Adipose tissue (tissue), 3 donors: ENCODE results near the gene CD300C. TPM values are rescaled to one million over a fixed set of nuclear protein-coding genes. Genes with fewer than 3 reads are reported as not detected.

Source experiments
- H3K27ac ChIP-seq: one replicate; pipeline ENCODE4 v1.5.1; 2013; ENCODE audit warnings: low read depth, low read length
- WGBS, 3 donors: extraction: QIAGEN DNeasy Blood & Tissue Kit; methylation state at CpG; one replicate each; pipeline ENCODE4 v1.1.7; 2013; 5-methylcytosine and 5-hydroxymethylcytosine counted together
- polyA plus RNA-seq, 3 donors: library from polyadenylated mRNA; stranded (reverse); fragments of 200-250 nt; gene quantifications; one replicate each; pipeline ENCODE4 v1.2.3, GENCODE V29; 2013
- donor health status: healthy with polysubstance abuse.
- donor health status: Bipolar disorder and iron deficiency.
- donor health status: healthy.

The CD300C gene
- polyA plus RNA-seq, 3 donors = 0.37 to 4.2 (median 0.45) TPM

GRCh38 chr17:74542166-74542565, 3.7 kb downstream of the CD300C start:
- WGBS, 3 donors = 72 to 86% (median 76%) methylated on average over 5 of the region's 5 CpGs
- H3K27ac ChIP-seq = no peak overlapping the region

- WGBS, 3 donors = 59 to 74% (median 72%) methylated on average over 23 of the region's 23 CpGs
- no peak overlapping the region for H3K27ac ChIP-seq
Observed at GRCh38 chr17:74541176-74542111, 4.5 kb downstream of the CD300C start.

GRCh38 chr17:74539281-74539820, 6.6 kb downstream of the CD300C start:
- H3K27ac ChIP-seq = no peak overlapping the region
- 59 to 76% (median 68%) methylated on average over 10 of the region's 10 CpGs for WGBS, 3 donors

- 59 to 71% (median 69%) methylated on average over 3 of the region's 3 CpGs for WGBS, 3 donors
- H3K27ac ChIP-seq = no peak overlapping the region
Observed at GRCh38 chr17:74536890-74537289, 9.0 kb downstream of the CD300C start.

GRCh38 chr17:74532115-74532514, 13.8 kb downstream of the CD300C start:
- 44 to 61% (median 48%) methylated on average over 10 of the region's 10 CpGs for WGBS, 3 donors
- no peak overlapping the region for H3K27ac ChIP-seq

GRCh38 chr17:74531231-74531761, 14.6 kb downstream of the CD300C start, which contains the start of gene CD300LB:
CD300LB (minus strand) TSS chr17:74531475; CDS start chr17:74531350, 125 bp downstream.
- WGBS, 3 donors = 46 to 53% (median 50%) methylated on average over 10 of the region's 10 CpGs
- no peak within 1 kb of the TSS for H3K27ac ChIP-seq

- WGBS, 3 donors = 57 to 87% (median 66%) methylated on average over 5 of the region's 5 CpGs
- H3K27ac ChIP-seq = no peak overlapping the region
Observed at GRCh38 chr17:74530831-74531150, 15.1 kb downstream of the CD300C start.

- H3K27ac ChIP-seq = no peak overlapping the region
- WGBS, 3 donors = 69 to 88% (median 86%) methylated on average over 5 of the region's 5 CpGs
Observed at GRCh38 chr17:74529243-74529642, 16.7 kb downstream of the CD300C start.

- 65 to 78% (median 67%) methylated on average over 8 of the region's 8 CpGs for WGBS, 3 donors
- H3K27ac ChIP-seq = no peak overlapping the region
Observed at GRCh38 chr17:74528491-74529199, 17.3 kb downstream of the CD300C start.

GRCh38 chr17:74527756-74528155, 18.2 kb downstream of the CD300C start:
- no peak overlapping the region for H3K27ac ChIP-seq
- 80 to 87% (median 82%) methylated on average over 8 of the region's 8 CpGs for WGBS, 3 donors

- no peak overlapping the region for H3K27ac ChIP-seq
- 79 to 84% (median 80%) methylated on average over 5 of the region's 5 CpGs for WGBS, 3 donors
Observed at GRCh38 chr17:74527081-74527480, 18.8 kb downstream of the CD300C start.

GRCh38 chr17:74526681-74527080, 19.2 kb downstream of the CD300C start:
- H3K27ac ChIP-seq = no peak overlapping the region
- 49 to 64% (median 62%) methylated on average over 3 of the region's 3 CpGs for WGBS, 3 donors

GRCh38 chr17:74525781-74526288, 20.1 kb downstream of the CD300C start:
- whole genome bisulfite sequencing, 3 donors = 79 to 91% (median 88%) methylated on average over 14 of the region's 14 CpGs
- no peak overlapping the region for H3K27ac ChIP-seq

- 88 to 93% (median 91%) methylated on average over 1 of the region's 1 CpG for WGBS, 3 donors
Observed at GRCh38 chr17:74525465-74525725, 20.5 kb downstream of the CD300C start.

GRCh38 chr17:74524653-74525464, 21.1 kb downstream of the CD300C start:
- 72 to 77% (median 75%) methylated on average over 11 of the region's 11 CpGs for WGBS, 3 donors

More at GRCh38 chr17:74525465-74525725, 20.5 kb downstream of the CD300C start:
- H3K27ac ChIP-seq = no peak overlapping the region

GRCh38 chr17:74523308-74523707, 22.6 kb downstream of the CD300C start:
- WGBS, 3 donors = 85 to 90% (median 88%) methylated on average over 3 of the region's 3 CpGs
- H3K27ac ChIP-seq = no peak overlapping the region

More at GRCh38 chr17:74524653-74525464, 21.1 kb downstream of the CD300C start:
- no peak overlapping the region for H3K27ac ChIP-seq

GRCh38 chr17:74522381-74523105, 23.4 kb downstream of the CD300C start:
- WGBS, 3 donors = 80 to 85% (median 85%) methylated on average over 10 of the region's 10 CpGs
- no peak overlapping the region for H3K27ac ChIP-seq
